ENCODE measurements around the gene PGAP3.

- TF ChIP-seq CTCF (IDR thresholded peaks at IDR 0.05; ENCODE audit: low read depth, low read length) (no peak), POLR2A (IDR thresholded peaks at IDR 0.05; ENCODE audit: extremely low read depth, insufficient read length) (no peak), MYC (IDR thresholded peaks at IDR 0.05; ENCODE audit: low read depth, low read length) (no peak)
Observed at GRCh38 chr17:39638317-39638716, 49.5 kb downstream of the PGAP3 start.
